CD4-positive, alpha-beta T cell treated with Interleukin-6 for 4 hours (primary cell): ENCODE data around the gene GPR183.
A peak's percentile ranks its signal among the peaks of the same experiment; 100 is the strongest.

Experiments
- DNase-seq: peaks from one replicate; pipeline ENCODE4 v3.0.0-alpha.2; 2020; ENCODE audit warnings: mixed read lengths

Gene GPR183, protein sequence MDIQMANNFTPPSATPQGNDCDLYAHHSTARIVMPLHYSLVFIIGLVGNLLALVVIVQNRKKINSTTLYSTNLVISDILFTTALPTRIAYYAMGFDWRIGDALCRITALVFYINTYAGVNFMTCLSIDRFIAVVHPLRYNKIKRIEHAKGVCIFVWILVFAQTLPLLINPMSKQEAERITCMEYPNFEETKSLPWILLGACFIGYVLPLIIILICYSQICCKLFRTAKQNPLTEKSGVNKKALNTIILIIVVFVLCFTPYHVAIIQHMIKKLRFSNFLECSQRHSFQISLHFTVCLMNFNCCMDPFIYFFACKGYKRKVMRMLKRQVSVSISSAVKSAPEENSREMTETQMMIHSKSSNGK

DNA sequence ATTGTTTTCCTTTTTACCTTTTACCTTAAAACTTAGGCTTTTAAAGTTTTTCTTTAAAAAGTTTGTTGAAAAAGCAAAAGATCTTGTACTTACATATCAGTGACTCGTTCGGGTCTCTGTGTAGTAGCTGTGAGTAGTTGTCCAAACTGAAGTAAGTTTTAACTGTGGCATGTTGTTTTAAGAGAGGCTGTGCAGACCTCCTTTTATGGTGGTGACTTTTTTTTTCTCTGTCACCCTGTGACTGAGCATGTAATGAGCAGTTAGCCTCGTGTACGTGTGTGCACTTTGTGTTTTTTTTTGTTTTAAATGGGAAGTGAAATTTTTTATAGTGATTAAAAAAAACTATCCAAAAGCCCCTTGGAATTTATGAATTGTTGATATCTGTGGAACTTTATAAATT, at the start of gene GPR183:
TSS of gene GPR183 (minus strand) at position 153 of the 400 bp plus-strand sequence. CDS start 11,254 bp downstream, outside the sequence.
- peak; percentile 50 for DNase-seq

DNA sequence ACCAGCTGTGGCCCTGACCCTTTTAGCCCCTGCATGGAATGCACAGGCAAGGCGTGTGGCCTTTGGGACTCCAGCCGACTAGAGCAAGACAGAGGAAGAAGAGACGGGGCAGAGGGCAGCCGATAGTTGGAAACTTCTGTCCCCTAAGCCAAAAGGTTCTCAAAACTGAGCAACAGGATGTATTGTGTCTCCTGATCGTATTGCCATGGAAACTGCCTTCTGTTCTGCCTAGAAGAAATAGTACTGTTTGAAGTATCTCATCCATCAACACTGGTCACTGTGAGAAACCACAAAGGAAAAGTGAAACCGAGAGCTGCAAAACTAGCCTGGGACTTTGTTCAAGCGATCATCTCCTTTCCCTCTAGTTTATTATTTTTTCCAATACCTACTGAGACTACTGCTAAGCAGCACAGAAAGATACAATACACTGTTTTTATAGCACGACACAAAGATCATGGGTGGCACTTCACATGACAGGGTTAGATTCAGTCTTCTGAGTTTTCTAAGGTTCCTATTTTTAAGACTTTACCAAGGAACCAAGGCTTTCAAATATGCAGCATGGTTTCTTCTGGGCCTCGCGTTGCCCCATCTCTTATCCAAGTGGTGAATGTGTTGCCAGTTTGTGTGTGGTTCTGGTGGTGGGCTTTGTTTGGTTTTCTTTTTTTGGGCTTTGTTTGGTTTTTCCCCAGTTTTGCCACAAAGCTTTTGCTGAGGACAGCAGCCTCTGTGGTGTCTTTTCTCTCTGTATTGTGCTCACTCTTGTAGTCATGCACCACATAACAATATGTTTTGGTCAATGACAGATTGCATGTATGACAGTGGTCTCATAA, 49.3 kb upstream of the GPR183 start:
- DNase-seq = peak; percentile 59

DNA sequence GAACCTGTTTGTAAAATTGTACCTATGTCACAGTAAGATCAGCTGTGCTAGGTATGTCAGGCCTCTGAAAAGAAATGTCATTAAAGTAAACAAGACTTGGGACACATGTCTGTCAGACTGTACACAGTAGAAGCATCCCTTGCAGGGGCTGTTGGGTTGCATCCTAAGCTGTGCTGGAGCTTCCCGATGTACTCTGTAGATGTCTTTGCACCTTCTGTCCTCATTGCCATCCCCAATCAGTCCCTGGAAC, 48.7 kb upstream of the GPR183 start:
- DNase-seq = peak; percentile 23

DNA sequence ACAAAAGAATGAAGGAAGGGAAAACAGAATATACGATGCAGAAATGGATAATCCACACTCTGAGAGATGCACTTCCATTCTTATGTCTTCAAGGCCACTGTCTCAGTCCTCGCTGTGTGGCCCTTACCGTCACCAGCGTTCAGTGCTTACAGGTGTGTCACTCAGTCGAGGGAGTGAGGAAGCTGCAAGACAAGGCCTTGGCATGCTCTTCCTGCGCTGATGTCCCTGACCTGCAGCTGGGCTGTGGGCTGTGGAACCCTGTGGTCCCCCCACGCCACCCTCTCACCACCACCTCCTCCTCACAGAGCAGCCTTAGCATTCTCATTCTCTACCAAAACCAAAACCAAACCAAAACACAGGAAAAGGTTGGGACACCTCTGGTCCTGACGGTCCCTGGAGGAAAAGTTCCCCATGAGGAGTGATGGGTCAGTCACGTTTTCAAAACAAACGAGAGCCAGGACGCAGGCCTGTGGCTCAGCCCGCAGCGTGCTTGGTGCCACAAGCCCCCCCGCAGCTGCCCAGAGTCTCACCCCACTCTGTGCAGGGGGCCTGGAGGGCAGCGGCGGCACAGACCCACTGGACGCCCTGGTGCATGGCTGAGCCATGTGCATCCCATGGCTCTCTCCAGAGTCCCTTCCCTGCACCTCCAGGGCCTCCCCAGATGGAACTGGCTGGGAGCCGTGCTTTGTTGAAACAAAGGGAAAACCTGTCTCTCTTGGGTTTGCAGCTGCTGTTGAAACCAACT, 48.2 kb upstream of the GPR183 start:
- DNase-seq = peak; percentile 51

DNA sequence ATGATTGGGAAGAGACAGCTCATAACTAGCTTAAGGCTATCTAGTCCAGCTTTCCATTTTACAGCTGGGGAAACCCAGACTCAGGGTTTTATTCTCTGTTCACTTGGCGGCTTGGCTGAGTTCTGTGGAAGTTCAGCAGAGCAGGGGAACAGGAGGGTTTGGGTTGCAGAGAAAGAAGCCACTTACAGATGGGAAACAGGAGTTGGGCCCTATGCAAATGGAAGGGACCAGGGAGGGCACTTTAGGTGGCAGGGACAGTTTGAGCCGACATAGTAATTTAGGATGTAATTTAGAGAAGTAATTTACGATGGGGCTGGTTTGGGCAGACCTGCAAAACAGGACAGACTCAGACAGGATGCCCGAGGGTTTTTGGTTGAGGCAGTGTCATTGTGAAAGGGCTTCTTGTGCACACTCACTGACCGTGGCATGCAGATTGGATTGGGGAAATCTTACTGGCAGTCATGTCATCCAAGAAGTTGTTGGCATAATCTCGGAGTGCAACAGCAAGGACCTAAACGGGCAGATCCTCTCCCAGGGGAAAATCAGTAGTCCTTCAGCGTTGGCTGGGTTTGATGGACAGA, 47.3 kb upstream of the GPR183 start:
- peak; percentile 48 for DNase-seq

DNA sequence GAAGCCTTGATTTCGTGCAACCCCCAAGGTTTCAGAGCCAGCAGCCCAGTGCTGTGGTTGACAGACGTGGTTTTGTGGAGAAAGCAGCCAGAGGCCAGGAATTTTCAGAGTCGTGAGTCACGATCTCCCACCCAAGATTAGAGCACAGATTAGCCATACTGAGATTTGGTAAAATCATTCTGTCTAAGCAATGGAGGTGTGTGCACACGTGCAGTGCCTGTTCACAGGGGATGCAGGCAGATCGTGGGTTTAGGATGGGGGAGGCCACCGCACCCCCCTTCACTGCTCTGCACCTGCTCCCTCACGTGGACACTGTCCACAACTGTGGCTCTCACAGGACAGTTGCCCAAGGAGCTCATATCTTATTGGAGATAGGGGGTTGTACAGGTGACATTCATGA, 46.6 kb upstream of the GPR183 start:
- DNase-seq = peak; percentile 37

DNA sequence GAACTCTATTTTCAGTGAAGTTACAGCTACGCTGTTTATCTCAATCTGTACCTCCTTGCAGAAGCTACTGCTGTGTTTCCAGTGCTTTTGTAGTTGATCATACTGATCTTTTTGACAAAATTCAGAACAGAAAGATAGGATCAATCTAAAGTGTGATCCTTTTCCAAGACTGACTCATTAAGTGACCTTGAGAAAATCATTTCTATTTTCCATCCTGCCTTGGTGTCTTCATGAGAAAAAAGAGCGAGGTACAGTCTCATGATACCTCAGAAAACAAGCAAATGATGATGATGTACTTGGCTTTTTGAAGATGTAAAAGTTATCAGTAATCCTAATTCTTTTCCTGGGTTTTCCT, 46.0 kb upstream of the GPR183 start:
- no peak for DNase-seq

DNA sequence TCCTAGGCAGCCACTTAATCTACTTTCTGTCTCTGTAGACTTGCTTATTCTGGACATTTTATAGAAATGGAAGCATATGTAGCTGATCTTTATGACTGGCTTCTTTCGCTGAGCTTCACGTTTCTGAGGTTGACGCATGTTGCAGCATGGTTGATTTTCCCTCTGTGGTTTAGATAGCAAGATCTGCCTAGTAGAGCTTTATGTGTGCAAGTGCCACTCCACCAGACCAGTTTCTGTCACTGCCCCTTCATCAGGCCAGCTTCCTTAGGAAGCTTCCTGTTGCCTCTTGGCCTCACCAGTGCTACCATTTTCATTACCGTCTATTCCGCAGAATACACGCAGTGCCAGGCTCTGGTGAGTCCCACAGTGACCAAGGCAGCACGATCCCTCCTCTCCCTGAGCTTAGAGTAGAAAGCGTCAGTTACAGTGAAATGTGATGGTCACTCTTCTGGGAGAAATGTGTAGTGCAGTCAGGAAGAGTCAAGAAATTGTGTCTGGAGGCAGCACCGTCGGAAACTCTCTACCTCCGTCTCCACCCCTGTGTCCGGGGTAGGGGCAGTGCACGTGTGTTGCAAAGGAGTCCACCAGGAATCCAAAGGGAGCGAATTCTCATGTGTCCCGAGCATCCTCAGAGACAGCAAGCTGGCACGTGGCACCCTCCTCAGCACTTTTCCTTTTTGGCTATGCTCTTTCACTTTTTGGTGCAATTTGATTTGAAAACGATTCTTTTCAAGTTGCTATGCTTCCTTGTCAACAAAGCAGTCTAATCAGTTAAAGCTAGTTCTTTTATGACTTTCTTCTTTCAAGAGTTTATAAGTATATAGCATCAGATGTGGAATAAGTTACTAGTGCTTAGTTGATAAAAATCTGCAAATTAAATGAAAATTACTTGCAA, 45.4 kb upstream of the GPR183 start:
- DNase-seq = peak; percentile 47

DNA sequence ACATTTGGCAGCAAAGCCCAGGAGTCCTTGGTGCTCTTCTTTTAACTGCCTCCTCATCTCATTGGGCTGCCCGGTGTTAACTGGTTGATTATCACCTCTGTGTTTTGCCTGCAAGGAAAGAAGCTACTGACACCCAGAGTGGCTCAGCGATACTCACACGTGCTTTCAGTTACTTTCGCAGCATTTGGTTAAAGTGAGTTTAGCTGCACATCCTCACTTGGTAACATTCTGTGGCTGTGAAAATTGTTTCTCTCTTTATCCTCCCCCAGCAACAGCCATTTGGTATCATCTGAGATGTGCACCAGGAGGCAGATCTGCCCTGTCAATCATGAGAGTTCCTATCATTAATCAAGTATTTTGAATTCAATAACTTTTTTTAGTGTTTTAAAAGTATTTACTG, 44.6 kb upstream of the GPR183 start:
- DNase-seq = peak; percentile 61

DNA sequence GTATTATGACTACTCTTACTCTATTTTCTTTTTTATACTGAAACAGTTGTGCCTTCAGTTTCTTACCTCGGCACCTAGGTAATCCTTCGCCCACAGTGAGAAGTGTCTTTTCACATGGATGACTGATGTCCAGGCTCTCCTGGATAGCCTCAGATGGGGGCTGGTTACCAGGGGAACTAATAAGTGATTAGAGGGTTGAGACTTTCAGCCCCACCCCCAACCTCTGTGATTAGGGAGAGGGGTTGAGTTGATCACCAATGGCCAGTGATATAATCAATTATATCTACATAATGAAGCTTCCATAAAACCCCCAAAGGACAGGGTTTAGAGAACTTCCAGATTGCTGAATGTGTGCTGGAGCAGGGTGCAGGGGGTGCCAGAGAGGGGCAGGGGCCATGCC, 43.0 kb upstream of the GPR183 start:
- DNase-seq = no peak

DNA sequence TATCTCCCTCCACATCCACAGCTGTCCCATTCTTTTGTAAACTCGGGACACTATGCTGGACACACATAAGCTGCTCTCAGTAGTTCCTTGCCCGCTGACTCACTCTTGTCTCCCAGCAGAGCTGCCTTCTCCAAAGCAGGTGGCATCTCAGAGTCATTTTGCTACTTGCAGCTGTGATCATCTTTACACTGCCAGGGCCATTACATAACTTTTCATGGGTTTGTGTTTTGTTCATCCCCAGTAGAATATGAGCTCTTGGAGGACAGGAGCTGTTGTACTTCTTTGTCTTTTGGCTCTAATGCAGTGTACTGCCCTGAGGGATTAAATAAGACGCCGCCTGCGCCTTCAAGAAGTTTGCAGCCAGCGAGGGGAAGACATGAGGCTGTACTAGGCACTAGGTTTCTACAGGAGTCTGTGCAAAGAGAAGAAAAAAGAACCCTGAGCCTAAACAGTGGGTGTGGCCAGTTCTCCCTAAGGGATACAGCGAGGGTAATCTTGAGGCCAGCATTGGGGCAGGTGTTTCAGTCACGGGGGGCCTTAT, 40.8 kb upstream of the GPR183 start:
- no peak for DNase-seq

DNA sequence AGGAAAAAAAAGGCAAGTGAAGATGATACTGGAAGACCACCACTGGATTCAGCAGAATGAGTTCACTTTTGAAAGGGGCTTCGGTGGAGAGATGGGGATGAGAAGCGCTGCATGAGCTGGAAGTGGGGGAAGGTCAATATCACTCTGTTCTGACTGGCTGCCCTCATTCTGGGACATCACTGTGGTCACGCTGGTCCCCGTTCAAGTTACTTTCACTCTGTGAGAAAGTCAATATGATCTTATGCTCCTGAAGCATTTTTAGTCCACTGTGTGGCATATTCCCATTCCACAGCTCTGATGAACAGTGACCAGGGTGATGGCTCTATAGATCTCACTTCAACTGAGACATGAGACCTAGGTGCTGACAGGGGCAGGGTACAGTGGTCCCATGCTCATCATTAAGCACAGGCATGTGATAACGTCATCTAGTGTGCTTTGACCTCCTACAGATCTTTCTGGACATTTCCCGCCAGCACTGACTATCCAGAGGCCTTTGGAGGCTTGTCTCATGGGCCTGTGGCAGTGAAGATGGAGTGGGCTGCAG, 40.2 kb upstream of the GPR183 start:
- DNase-seq = no peak

DNA sequence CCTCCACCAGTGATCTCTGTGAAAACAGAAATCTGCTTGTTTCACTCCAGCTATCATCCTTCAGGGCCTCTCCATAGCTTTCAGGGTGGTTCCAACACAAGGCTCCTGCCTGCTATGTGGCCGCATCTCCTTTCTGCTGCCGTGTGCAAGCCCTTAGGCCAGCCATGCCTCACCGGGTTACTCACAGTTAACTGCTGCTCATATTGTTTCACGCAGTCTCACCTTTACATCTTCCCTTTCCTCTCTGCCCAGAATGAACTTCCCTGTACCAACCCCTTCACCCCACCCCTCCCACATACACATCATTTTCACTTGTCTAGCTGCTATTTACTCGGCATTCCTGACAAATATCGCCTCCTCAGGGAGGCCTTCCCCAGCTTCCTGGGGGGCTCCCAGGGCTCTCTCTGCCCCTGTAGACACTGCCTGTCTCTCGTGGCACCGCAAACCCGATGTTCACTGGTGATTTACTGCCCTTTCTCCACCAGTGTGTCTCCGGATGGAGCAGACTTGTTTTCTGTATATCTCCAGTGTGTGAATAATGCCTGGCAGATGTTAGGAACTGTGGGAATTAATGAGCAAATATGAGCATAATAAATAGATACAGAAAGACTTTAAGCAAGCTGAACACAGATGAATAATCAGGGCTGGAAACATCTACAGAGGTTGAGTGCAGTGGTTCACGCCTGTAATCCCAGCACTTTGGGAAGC, 39.3 kb upstream of the GPR183 start:
- no peak for DNase-seq

DNA sequence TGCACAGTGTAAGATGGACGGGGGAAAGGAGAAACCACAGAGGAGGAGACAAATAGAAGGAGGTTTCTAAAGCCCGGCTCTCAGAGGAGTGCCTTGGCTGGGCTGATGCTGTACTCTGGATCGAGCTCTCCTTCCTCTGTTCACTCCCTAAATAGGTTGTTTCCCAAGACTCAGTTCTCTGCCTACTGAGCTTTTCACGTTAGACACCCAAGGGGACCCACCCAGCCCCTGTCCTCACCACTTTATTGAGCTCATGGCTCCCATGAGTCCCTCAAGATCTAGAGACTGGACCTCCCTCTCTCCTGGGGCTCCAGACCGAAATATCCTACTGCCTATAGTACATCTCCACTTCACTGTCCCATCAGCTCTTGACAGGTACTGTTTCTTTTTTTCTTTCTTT, 38.1 kb upstream of the GPR183 start:
- DNase-seq = no peak

DNA sequence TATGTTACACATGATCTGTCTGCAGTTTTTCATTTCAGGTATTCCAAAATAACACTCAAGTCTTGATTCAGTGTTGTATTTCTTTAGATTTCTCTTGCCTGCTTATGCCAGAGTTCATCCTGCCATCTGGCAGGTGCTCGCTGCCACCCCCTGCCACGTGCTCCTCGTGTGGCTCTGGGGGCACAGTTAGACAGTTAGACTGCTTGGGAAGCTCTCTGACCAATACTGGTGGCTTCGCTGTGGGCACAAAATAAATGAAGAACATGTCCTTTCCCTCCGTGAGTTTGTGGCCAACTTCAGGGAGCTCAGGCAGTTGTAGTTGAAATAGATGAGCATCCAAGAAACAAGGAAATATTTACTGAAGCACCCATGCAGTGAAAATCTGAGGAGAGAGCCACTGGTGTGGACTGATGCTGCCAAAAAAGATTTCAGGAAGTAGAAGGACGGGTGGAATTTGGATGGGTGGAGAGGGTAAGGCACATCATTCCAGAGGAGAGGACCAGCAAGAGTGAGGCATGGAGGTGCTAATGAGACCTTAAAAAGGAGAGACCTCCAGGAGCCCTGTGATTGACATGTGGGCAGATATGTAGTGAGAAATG, 37.5 kb upstream of the GPR183 start:
- DNase-seq = no peak

DNA sequence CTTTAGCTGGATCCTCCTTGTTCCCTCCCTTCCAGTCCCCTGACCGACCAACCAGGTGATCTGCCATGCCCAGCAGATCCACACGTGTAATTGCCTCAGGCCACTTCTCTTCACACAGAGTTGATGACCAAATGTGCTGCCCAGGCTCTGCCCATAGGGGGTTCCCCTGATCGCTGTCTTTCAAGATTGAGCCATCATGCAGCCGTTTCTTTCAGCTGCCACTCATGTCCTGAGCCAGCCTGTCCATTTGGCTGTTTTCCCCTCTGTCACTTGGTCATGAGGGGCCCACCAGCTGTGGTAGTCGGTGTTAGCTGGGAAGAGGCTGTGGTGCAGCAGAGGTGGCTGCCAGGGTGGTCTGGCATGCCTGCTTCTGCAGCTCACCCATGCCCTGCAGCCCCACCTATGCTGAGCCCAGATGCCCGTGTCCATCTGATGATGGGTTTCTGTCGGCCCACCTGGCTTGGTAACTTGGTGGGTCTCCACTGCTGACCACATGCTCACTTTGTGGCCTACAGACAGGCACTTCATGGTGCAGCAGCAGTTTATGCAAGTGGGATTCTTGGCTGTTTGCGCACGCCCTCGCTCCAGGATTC, 35.6 kb upstream of the GPR183 start:
- no peak for DNase-seq

DNA sequence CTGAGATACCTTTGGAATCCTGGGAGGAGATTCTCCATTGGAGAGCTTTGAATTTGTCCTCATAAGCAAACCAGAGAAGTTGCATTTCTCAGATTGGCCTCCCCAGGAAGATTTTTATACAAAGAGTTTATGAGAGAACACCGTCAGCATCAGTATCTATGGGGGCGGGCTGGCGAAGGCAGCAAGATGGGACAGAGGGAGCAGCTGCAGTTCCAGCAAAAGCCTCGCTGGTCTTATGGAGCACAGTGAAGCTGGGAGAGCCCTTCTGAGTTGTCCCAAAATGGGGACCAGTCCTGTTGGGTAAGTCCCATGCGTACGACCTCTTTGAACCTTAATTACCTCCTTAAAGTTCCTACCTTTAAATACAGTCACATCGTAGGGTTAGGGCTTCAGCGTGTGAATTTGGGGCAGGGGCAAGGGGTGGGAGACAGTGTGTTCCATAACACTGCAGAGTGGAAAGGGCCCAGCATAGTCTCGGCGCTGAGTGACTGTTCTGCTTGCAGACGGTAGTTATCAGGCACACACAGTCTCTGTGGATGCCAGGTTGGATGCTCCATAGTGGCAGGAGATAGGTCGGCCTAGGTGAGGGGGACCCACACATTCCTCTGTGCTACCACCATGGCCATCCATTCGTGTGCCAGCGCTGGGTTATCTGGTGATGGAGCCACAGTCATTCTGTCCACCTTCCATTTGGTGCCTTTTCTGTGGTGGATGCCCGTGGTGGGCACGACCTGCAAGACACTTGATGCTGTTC, 34.9 kb upstream of the GPR183 start:
- DNase-seq = no peak

DNA sequence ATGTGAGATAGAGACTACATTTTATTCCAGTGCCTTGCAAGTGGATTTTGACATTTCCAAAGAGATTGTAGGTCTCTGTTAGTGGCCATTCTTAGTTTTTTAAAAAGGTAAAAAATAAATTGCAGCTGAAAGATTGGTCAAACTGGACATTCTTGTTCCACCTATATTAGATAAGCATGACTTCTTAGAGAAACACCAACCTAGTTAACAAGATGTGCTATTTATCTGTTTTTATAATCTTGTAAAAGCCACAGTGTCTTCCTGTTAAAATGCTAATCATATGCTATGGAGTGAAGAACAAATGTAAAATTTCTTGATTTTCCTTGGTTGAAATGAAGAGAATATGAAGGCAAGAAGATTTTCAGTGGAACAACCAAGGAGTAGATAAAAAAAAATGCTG, 33.4 kb upstream of the GPR183 start:
- no peak for DNase-seq

DNA sequence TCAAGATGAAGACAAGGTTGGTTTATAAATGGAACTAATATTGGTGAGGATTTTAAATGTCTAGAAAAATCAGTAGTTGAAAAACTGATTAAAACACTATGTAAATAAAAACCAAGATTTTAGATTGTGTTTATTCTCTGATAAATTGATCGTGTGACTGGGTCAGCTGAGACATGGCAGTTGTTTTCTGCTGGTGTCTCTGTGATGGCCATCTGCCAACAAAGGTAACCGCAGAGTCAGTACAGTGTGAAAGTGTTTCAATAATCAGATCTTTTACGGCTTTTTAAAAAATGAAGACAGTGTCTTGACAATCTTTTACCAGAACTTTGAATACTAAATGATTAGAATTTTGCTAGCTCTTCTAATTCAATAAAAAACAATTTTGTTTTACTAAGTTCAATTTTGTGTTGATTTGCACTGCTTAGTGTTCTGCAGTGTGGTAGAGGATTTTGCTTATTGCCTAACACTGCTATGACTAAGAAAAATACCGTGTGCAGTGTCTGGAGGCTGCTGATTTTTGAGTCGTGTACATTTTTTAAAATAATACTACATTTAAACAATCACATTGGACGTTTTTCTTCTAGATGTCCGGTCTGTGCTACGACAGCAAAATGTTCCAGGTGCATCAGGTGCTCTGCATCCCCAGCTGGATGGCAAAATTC, 32.7 kb upstream of the GPR183 start:
- DNase-seq = peak; percentile 76
